OCI-LY3 (cell line): ENCODE data around the gene SHISAL2B.

ENCODE experiments used
- EZH2phosphoT487 ChIP-seq: fragments of 200-600 bp; shearing (Covaris generic); IDR thresholded peaks from 2 replicates; pipeline ENCODE4 v1.6.1; 2018; ENCODE audit warnings: antibody characterized with exemption, mixed run types, low read depth
- TF ChIP-seq, protein P1 (sequence below): fragments of 200-600, 300-600 bp; sonication (generic); IDR thresholded peaks from 2 replicates; pipeline ENCODE4 v1.5.1; 2014; ENCODE audit warnings: antibody characterized with exemption, low read length, low read depth

DNA sequence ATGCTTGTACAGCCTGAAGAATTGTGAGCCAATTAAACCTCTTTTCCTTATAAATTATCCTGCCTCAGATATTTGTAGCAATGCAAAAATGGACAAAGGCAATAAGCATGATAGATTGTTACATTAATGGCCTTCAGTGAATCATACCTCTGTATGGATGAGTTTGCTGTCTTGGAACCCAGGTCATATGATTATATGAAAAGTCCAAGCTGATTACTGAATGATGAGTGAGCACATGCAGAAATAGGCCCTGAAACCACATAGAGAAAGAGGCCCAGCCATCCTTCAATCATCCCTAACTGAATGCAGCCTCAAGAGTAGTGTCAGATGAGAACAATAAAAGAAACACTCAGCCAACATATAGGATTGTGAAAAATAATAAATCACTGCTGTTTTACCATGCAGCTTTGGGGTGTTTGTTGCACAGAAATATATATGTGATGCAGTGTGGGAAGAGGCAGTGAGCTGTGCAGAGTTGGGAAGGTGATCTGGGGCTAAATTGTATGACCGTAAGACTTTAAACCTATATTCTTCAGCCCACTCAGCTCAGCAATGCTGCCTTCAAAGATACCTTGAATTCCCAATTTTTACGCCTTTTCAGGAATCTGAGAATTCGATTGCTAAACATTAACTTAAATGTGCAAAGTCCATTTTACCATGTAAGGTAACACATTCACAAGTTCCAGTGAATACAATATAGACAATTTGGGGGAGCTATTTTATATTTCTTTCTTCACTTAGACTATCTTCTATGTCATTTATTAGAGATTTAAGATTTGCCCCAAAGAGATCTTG is 36.3 kb upstream of the SHISAL2B start:
- TF ChIP-seq, protein P1, sequence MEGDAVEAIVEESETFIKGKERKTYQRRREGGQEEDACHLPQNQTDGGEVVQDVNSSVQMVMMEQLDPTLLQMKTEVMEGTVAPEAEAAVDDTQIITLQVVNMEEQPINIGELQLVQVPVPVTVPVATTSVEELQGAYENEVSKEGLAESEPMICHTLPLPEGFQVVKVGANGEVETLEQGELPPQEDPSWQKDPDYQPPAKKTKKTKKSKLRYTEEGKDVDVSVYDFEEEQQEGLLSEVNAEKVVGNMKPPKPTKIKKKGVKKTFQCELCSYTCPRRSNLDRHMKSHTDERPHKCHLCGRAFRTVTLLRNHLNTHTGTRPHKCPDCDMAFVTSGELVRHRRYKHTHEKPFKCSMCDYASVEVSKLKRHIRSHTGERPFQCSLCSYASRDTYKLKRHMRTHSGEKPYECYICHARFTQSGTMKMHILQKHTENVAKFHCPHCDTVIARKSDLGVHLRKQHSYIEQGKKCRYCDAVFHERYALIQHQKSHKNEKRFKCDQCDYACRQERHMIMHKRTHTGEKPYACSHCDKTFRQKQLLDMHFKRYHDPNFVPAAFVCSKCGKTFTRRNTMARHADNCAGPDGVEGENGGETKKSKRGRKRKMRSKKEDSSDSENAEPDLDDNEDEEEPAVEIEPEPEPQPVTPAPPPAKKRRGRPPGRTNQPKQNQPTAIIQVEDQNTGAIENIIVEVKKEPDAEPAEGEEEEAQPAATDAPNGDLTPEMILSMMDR: no peak
- no peak for TF ChIP-seq EZH2phosphoT487
